Omental fat pad (tissue), 4 donors: ENCODE data around the gene SYNE2. TPM values are rescaled to one million over a fixed set of nuclear protein-coding genes. Genes with fewer than 3 reads are reported as not detected.

ENCODE experiments used
- ATAC-seq: fragments of 150-250 bp; one replicate; pipeline ENCODE4 v1.9.1; 2016; ENCODE audit warnings: mild to moderate bottlenecking, moderate library complexity; ENCODE audit not compliant: low FRiP score
- DNase-seq: peaks from one replicate; pipeline ENCODE4 v3.0.0-alpha.2; 2019; ENCODE audit warnings: low spot score
- total RNA-seq, 4 donors: library from RNA; depleted of rRNA; stranded (reverse); fragments of >200 nt; gene quantifications; one replicate each; pipeline ENCODE4 v1.1.0, GENCODE V29; 2016
- TF ChIP-seq, protein P1 (sequence below), 3 donors: fragments of 450-650 bp; IDR thresholded peaks; one replicate each; pipeline ENCODE4 v1.5.1; 2016 to 2017; ENCODE audit warnings: antibody characterized with exemption in 3 of 3, mild to moderate bottlenecking in 3 of 3, moderate library complexity in 2 of 3

SYNE2 gene
- total RNA-seq, 4 donors from 2014 or later, result 162 to 274 (median 207) TPM

DNA sequence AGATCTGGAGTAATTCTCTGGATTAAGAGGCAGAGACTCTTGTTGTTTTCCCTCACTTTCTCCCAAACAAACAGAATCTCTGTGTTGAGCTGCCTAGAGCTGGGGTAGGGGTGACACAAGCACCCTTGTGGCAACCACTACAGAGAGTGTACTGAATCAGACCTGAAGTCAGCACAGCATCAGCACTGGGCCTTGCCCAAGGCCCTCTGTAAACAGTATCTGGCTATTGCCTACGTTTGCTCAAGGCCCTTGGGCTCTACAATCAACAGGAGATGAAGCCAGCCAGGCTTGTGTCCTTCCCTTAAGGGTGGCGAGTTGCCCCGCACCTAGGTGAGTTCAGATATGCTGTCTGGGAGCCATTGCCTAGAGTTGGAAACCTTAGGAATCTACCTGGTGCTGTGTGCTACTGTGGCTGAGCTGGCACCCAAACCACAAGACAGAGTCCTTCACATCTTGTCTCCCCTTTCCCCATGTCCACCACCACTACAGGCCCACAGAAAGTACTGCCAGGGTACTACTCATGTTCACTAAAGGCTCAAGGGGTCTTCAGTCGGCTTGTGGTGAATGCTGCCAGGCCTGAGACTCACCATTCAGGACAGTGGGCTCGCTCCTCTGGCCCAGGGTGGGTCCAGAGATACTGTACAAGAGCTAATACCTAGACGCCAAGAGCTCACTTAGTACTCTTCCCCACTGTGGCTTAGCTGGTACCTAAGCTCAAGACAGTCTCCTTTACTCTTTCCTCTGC, 206.8 kb downstream of the SYNE2 start:
- DNase-seq, result no peak
- no peak for ATAC-seq

DNA sequence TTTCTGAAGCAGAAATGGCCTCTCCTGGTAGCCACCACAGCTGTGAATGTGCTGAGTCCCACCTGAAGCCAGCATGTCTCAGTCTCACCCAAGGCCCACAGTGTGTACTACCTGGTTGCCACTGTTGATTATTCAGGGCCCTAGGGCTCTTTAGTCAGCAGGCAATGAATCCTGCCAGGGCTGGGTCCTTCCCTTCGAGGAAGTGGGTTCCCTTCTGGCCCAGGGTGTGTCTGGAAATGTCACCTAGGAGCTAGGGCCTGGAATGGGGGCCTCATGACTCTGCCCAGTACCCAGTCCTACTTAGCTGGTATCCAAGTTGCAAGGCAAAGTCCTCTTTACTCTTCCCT, 207.4 kb downstream of the SYNE2 start:
- no peak for DNase-seq
- TF ChIP-seq, protein P1, sequence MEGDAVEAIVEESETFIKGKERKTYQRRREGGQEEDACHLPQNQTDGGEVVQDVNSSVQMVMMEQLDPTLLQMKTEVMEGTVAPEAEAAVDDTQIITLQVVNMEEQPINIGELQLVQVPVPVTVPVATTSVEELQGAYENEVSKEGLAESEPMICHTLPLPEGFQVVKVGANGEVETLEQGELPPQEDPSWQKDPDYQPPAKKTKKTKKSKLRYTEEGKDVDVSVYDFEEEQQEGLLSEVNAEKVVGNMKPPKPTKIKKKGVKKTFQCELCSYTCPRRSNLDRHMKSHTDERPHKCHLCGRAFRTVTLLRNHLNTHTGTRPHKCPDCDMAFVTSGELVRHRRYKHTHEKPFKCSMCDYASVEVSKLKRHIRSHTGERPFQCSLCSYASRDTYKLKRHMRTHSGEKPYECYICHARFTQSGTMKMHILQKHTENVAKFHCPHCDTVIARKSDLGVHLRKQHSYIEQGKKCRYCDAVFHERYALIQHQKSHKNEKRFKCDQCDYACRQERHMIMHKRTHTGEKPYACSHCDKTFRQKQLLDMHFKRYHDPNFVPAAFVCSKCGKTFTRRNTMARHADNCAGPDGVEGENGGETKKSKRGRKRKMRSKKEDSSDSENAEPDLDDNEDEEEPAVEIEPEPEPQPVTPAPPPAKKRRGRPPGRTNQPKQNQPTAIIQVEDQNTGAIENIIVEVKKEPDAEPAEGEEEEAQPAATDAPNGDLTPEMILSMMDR (IDR thresholded peaks at IDR 0.05), result no peak
- ATAC-seq, result no peak

More for the DNA sequence above, 206.8 kb downstream of the SYNE2 start:
- TF ChIP-seq, protein P1 (IDR thresholded peaks at IDR 0.05), result no peak

DNA sequence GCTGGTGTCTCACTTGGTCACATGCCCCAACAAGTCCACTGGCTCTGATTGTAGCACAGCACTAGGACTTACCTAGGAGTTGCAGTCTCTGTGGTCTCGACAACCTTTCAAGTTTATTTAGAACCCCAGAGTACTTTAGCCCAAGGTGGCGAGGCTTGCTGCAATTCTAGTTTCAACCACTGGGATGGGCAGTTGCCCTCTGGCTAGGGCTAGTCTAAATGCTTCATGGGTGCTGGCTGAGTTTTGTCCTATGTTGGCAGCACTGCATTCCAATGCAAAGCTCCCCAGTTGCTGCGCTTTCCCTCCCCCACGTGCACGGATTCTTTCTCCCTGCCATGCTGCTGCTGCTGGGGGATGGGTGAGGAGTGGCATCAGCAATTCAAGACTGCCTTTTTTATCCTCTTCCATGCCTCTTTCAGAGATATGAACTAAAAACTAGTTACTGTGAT, 207.9 kb downstream of the SYNE2 start:
- DNase-seq, result no peak
- no peak for ATAC-seq
- TF ChIP-seq, protein P1 (IDR thresholded peaks at IDR 0.05), result no peak

DNA sequence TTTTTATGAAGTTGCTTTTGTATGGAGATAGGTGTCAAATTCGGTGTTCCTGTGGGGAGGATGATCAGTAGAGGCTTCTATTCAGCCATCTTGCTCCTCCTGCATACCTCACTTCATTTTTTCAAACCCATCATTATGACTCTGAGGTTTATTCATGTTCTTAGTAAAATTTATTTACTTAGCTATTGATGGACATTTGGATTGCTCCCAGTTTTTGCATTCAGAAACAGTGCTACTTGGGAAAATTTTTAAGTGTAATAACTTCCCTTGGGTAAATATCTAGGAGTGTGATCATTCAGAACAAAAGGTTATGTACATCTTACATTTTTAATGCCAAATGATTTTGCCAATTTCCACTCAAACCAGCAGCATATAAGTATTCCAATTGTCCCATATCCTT, 208.3 kb downstream of the SYNE2 start:
- ATAC-seq (no peak), DNase-seq (no peak)
- TF ChIP-seq, protein P1 (IDR thresholded peaks at IDR 0.05), result no peak

DNA sequence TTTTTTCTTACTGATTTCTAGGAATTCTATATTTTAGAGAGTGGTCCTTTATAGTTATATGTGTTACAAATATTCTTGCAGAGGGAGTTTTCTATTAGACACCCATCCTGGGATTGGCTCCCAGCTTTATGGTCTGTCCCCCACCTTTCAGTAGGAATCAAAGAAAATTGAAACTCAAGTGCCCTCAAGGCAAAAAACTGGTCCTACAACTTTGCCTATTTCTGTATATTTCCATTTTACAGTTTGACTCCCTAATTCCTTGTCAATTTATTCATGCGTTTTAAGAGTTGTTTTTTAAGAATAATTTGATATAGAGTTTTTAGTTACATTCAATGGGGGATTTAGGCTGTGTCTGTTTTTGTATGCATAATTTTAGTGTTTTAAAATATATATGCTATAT, 208.9 kb downstream of the SYNE2 start:
- TF ChIP-seq, protein P1 (IDR thresholded peaks at IDR 0.05), result no peak
- ATAC-seq (no peak), DNase-seq (no peak)

DNA sequence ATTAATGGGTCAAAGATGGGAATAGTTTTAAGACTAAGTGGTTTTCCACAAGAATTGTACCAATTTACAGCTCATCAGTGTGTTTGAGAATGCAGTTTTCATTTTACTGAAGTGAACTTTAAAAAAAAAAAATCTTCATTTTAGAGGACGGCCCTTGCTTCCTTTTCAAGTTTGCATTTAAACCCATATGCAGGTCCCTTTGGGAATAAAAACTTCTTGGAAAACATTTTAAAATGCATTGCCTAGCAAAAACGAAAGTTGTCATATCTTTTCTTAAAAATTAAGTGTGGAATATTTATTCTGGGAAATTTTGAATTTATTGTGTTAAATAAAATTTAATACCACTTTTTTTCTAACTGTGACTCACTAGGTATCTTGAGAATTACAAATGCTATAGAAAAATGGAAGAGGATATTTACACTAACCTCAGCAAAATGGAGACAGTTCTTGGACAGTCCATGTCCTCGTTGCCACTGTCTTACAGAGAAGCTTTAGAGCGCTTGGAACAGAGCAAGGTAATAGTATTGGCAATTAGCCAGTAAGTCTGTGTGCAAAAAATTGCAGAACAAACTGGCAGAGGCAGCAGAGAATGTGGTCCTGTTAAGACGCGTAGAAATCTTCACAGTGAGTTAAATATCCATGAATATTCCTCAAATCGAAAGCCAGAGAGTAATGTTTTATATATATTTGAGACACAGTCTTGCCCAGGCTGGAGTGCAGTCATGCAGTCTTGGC, 209.7 kb downstream of the SYNE2 start:
- ATAC-seq (no peak), DNase-seq (no peak)
- TF ChIP-seq, protein P1 (IDR thresholded peaks at IDR 0.05), result no peak
